ENCODE results near the gene SKOR2. TPM values are rescaled to one million over a fixed set of nuclear protein-coding genes. Genes with fewer than 3 reads are reported as not detected.

SKOR2 gene
- total and polyA plus RNA-seq, 2 of the 4 experiments (the other 2 are of a cell fraction): not detected

DNA sequence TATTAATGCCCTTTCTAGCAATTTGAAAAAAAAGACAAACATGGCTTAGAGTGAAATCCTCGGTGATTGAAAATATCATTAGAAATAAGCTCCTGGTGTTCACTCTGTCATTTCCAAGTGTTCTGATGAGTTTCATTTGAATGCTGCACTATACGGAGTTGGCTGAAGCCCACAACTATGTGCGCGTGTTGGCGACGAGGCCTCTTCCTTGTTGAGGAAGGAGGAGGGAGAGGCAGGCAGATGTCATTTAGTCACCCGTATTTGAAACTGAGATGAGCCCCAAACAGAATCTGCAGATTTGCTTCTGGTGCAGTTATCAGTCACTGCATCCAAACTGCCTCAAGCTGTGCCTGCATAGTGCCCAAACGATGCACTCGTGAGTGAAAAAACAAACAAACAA, 23.5 kb upstream of the SKOR2 start:
- CTCF ChIA-PET: no interaction called here
- no peaks in the 10 kb centered on the region for H3K4me1 ChIP-seq (ENCODE audit: control insufficient read depth, insufficient read depth, low read length)
- TF ChIP-seq MXI1 (IDR thresholded peaks at IDR 0.05; ENCODE audit: borderline replicate concordance, low read depth, low read length) (no peak), POLR2A (IDR thresholded peaks at IDR 0.05; ENCODE audit: low read depth, low read length) (no peak), MAZ (IDR thresholded peaks at IDR 0.05; ENCODE audit: borderline replicate concordance, low read depth, low read length) (no peak), NFE2L2 (IDR thresholded peaks at IDR 0.05; ENCODE audit: low read depth, low read length) (no peak), MAFK (IDR thresholded peaks at IDR 0.05; ENCODE audit: low read depth, low read length) (no peak), CTCF (conservative IDR thresholded peaks at IDR 0.05; ENCODE audit: low read depth, low read length) (no peak), USF2 (IDR thresholded peaks at IDR 0.05; ENCODE audit: low read depth, low read length) (no peak), RFX5 (IDR thresholded peaks at IDR 0.05; ENCODE audit: low read depth, low read length) (no peak), CEBPB (IDR thresholded peaks at IDR 0.05; ENCODE audit: low read depth, low read length) (no peak)
- no peaks in the 10 kb centered on the region for H3K36me3 ChIP-seq (ENCODE audit: control insufficient read depth, insufficient read depth, low read length)
- intact Hi-C loops (cut with micrococcal nuclease): no loop called here
- no peak overlapping the region for H2BK15ac ChIP-seq (ENCODE audit: low read depth, low read length)
- H3K79me1 ChIP-seq (ENCODE audit: low read depth in 1 of 2, low read length in 2 of 2): no peaks in the 10 kb centered on the region
- H3K14ac ChIP-seq (replicated peaks; ENCODE audit: low read depth, low read length): no peak overlapping the region
- no peak overlapping the region for H3K23ac ChIP-seq (ENCODE audit: low read depth, low read length)
- H4K20me1 ChIP-seq (ENCODE audit: insufficient read depth, low read length): no peaks in the 10 kb centered on the region
- H2AK5ac ChIP-seq (ENCODE audit: low read depth, low read length): no peak overlapping the region
- no peak for ATAC-seq (ENCODE audit: low read depth)
- no peak overlapping the region for H4K91ac ChIP-seq (ENCODE audit: insufficient read depth, low read depth, low read length)
- H4K5ac ChIP-seq (ENCODE audit: low read depth, low read length): no peak overlapping the region
- dilution Hi-C loops (cut with HindIII; ENCODE audit: low sequenced_read_pairs, unreplicated experiment): no loop called here
- H3K9me3 ChIP-seq (ENCODE audit: control insufficient read depth, insufficient read depth, low read length): no peaks in the 10 kb centered on the region
- no peak overlapping the region for H3K56ac ChIP-seq (ENCODE audit: extremely low read depth, insufficient read depth, low read length)
- no peak for DNase-seq
- H3K27me3 ChIP-seq (ENCODE audit: control insufficient read depth, insufficient read depth, low read length): no peaks in the 10 kb centered on the region; the same call in 1 of the 2 replicates
- no peak overlapping the region for H4K8ac ChIP-seq (ENCODE audit: low read depth in 2 of 2, low read length in 2 of 2)
- no peak overlapping the region for H3K9ac ChIP-seq (ENCODE audit: low read depth, low read length)
- no peak overlapping the region for H2BK20ac ChIP-seq (ENCODE audit: low read depth, low read length)
- no peak overlapping the region for H2AFZ ChIP-seq (replicated peaks; ENCODE audit: low read length, poor library complexity)
- no peak overlapping the region for H3K4me2 ChIP-seq (ENCODE audit: low read depth, low read length)
- no peak overlapping the region for H2AK9ac ChIP-seq (replicated peaks; ENCODE audit: low read depth, low read length, poor library complexity)
- no peak overlapping the region for H3K18ac ChIP-seq (ENCODE audit: low read depth, low read length)
- no peak overlapping the region for H3K4ac ChIP-seq (ENCODE audit: low read depth, low read length)
- 23% methylated on average over 5 of the region's 9 CpGs; no CpG with 5 or more reads in 1 of the 2 experiments for WGBS, 2 experiments (ENCODE audit: extremely low coverage in 2 of 2, insufficient read length in 1 of 2)
- H3K4me3 ChIP-seq (ENCODE audit: insufficient read depth, low read depth, low read length): no peak overlapping the region
- BruUV-seq (replicated peaks): no TSS peak
- H3K9me1 ChIP-seq (ENCODE audit: insufficient read depth, low read length): no peaks in the 10 kb centered on the region
- H2BK5ac ChIP-seq (ENCODE audit: low read depth, low read length, poor library complexity, severe bottlenecking): no peak overlapping the region
- in situ Hi-C loops (cut with MboI; ENCODE audit: low sequenced_read_pairs): no loop called here
- H3K27ac ChIP-seq (ENCODE audit: insufficient read depth, low read length): no peak overlapping the region
- POLR2A ChIA-PET (ENCODE audit: unreplicated experiment): no interaction called here
- no peak overlapping the region for H2BK120ac ChIP-seq (ENCODE audit: low read depth, low read length)

Measured in IMR-90 (cell line).